ENCODE measurements around the gene PGM5.

The PGM5 gene

GRCh38 chr9:68497629-68498028 is 141.2 kb downstream of the PGM5 start:
- no peak for DNase-seq (ENCODE audit: low read depth)

- DNase-seq (ENCODE audit: low read depth), result no peak
Measured at GRCh38 chr9:68498816-68499215, 142.4 kb downstream of the PGM5 start.

- peak; percentile 4 for DNase-seq (ENCODE audit: low read depth)
Measured at GRCh38 chr9:68500457-68501381, 144.3 kb downstream of the PGM5 start.

DNA sequence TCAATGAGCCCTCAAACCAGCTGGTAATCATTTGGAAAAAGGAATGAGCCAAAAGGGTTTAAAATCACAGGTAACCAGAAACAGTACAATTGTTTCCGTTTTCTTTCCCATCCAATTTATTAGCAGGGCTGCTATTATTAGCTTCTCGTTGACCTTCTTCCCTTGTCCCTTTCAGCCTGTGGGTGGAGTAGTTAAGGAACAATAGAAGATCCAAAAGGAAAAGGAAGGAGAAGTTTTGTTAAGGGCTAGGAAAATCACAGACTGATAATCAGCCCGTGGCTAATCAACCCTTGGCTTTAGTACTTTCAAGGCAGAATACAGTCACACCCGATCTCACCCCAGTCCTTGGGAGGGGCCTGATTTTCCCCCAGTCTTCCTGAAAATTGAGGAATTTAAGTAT is 145.9 kb downstream of the PGM5 start:
- DNase-seq (ENCODE audit: low read depth), result no peak

- DNase-seq (ENCODE audit: low read depth), result no peak
Measured at GRCh38 chr9:68505681-68506409, 149.4 kb downstream of the PGM5 start.

GRCh38 chr9:68506551-68506950 is 150.1 kb downstream of the PGM5 start:
- DNase-seq (ENCODE audit: low read depth), result no peak

GRCh38 chr9:68507130-68507805 is 150.9 kb downstream of the PGM5 start:
- DNase-seq (ENCODE audit: low read depth), result no peak

DNA sequence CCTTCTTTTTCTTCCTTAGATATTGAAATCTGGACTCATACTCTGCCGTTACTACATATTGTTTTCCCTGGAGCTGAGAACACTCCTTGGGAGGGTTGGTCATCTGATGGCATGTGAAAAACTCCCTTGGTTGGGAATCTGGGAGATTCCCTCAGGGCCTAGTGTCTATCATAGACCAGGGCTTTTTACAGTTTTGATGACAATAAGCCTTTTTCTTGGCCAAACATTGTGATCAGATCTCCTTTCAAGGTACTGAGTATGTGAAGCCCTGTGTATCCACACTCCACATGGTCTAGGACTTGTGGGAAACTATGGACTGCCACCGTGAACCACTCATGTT is 151.4 kb downstream of the PGM5 start:
- no peak for DNase-seq (ENCODE audit: low read depth)

DNA sequence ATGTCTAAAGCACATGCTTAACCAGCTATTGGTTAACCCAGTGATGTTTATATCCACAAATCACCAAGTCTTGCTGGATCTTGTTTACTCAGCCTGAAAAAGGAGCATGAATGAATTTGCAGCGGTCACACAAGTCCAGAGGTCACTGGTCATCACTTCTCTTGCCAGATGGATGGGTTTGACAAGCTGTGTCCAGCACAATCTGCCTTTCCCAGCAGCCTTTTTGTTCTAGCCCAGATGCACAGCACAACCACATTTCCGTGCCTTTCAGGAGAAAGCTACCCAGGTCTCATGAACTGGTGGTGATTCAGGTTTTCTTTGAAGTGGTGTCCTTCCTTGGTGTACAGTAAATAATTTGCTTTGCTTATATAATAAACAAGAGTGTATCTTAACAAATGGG is 152.1 kb downstream of the PGM5 start:
- no peak for DNase-seq (ENCODE audit: low read depth)

- no peak for DNase-seq (ENCODE audit: low read depth)
Measured at GRCh38 chr9:68509689-68510088, 153.3 kb downstream of the PGM5 start.

GRCh38 chr9:68513385-68513784 is 157.0 kb downstream of the PGM5 start:
- no peak for DNase-seq (ENCODE audit: low read depth)

- no peak for DNase-seq (ENCODE audit: low read depth)
Measured at GRCh38 chr9:68513981-68514380, 157.6 kb downstream of the PGM5 start.

GRCh38 chr9:68515326-68516017 is 159.1 kb downstream of the PGM5 start:
- DNase-seq (ENCODE audit: low read depth), result no peak

DNA sequence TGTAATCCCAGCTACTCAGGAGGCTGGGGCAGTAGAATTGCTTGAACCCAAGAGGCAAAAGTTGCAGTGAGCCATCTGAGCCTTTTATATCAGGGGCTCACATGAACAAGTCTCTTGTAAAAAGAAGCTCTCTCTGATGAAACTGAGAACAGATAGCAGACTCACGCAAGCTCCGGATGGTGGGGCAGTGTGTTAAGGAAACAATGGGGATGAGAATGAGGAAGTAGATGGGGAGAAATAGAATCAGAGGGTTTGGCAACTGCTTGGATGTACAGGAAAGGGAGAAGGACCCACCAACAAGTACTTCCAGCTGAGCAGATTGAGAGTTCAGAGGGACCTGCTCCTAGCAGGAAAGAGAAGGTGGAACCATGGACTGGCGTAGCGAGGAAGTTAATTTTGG is 165.7 kb downstream of the PGM5 start:
- no peak for DNase-seq (ENCODE audit: low read depth)

GRCh38 chr9:68522954-68523353 is 166.5 kb downstream of the PGM5 start:
- DNase-seq (ENCODE audit: low read depth), result no peak

DNA sequence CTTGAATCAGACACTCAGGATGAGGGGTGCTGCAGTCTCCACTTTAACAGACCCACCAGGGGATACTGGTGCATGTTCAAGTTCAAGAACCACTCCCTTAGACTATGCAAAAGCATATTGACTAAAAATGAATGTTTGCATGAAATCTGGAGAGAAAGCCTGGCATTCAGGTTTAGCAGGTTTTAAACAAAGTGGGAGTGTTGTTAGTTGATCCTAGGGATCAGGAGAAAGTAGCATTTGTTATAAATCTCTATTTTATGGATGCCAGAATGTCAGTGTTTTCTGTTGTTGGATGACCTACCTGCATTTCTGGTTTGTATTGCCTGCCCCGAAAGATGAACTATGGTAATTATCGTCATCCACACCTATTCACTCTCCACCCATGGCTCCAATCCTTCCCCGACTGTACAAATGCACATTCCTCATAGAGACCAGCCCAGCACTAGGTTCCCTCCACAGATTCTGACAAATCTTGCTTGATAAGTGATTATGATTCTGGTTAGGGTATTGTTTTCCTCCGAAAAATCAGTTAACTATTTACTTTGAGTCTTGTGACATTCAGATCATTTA is 167.0 kb downstream of the PGM5 start:
- DNase-seq (ENCODE audit: low read depth), result no peak

DNA sequence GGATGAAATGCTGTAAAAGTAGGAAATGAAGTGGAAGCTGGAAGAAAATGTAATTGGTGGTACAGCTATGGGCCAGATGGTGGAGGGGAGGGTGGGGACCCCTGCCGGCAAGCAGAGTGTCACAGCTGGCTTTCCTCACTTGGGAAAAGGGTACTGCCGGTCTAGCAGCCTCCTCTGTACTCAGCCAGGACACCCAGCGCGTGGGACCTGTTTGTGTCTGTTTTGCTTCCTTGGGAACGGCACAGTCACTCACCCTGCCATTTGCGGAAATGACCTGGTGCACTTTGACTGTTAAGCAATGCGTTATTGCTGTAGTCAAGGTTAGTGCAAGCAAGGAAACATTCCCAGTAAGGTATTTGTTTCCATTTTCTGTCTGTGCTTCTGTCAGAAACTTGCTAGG is 174.2 kb downstream of the PGM5 start:
- DNase-seq (ENCODE audit: low read depth), result no peak

GRCh38 chr9:68532131-68532530 is 175.7 kb downstream of the PGM5 start:
- DNase-seq (ENCODE audit: low read depth), result no peak

- no peak for DNase-seq (ENCODE audit: low read depth)
Measured at GRCh38 chr9:68533678-68534077, 177.3 kb downstream of the PGM5 start.

DNA sequence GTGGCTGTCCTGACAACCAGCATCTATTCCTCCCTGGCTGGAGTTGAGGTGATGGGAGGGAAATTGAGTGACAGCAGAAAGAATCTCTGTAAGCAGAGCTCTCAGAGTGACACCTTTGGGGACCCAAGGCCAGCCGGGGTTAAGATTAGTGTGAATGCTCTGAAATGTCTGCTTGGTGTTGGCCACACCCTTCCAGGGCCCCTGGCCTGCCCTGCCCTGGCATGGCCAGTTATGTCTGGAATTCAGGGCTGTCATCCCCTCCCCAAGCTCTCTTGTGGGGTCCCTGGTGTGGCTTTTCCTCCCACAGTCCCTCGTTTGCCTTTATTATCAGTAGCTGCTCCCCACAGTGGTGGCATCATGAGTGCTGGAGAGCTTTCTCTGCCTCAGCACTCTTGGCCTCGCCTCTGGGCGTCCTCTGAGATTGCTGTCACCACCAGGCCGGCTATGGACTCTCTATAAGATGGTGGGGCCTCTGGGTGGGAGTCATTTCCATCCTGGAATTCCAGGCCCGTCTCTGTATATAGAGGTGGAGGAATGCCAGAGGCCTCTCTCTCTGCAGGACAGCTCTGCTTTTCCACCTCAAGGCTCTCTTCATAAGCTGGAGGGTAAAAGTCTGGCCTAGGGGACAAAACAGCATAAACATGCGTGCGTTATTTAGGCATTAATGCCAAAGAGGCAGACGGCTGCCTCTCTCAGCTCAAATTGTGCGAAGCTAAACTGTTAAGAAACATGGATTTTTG is 180.6 kb downstream of the PGM5 start:
- DNase-seq (ENCODE audit: low read depth), result no peak

DNA sequence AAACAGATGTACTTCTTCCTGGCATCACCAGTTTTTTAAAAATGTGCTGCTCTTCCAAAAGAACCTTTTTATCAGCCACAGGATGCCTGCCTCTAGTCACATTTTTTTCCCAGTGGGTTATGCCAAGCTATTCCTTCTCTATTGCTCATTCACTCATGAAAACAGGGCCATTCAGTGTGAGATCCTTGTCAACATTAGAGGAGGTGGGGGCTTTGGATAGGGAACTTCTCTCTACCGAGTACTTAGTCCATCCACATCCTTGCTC is 181.1 kb downstream of the PGM5 start:
- DNase-seq (ENCODE audit: low read depth), result no peak

DNA sequence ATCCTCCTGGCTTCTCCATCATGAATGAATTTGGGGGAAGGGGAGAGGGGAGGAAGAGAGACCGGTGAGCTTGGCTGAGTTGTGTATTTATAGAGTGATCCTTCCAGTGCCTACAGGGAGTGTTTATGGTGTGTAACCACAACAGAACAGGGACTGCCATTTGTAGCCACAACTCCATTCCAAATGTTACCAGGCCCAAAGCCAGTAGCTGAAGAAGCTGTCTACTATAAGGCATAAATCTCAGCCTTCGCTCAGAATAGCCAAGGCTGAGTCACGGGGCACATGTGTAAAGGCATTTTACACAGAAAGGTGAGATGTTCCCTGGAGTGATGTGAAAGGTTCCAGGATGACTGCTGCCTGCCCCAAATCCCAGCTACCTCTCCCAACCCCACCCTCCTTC is 181.8 kb downstream of the PGM5 start:
- DNase-seq (ENCODE audit: low read depth), result no peak
